ENCODE results near the gene OR52N1.

- TF ChIP-seq GATA2 (IDR thresholded peaks at IDR 0.05; ENCODE audit: low read depth, low read length) (no peak), GATA3 (IDR thresholded peaks at IDR 0.05; ENCODE audit: low read depth, low read length) (no peak)
These were observed 40.2 kb upstream of the OR52N1 start for GRCh38 chr11:5831196-5831829.

Data from SH-SY5Y (cell line).